RWPE2 (cell line): ENCODE measurements around the gene INO80.

Experiments used
- ATAC-seq: fragments of 200-7000 bp; cut with Tn5 transposase; 3 replicates; pipeline ENCODE4 v1.9.1; 2021; ENCODE audit warnings: low read depth
- DNase-seq: peaks from one replicate; pipeline ENCODE4 v3.0.0-alpha.2; 2020; ENCODE audit warnings: low spot score
- H3K27ac ChIP-seq: fragments of 450-650 bp; 2 replicates; pipeline ENCODE4 v1.5.1; 2017; ENCODE audit warnings: mild to moderate bottlenecking; ENCODE audit not compliant: poor library complexity, severe bottlenecking
- H3K27me3 ChIP-seq: fragments of 250-450 bp; sonication (Bioruptor Pico); 2 replicates; pipeline ENCODE4 v1.5.1; 2021; ENCODE audit warnings: mild to moderate bottlenecking, moderate library complexity; ENCODE audit not compliant: insufficient read depth, poor library complexity, severe bottlenecking
- H3K36me3 ChIP-seq: fragments of 250-450 bp; sonication (Bioruptor Pico); 2 replicates; pipeline ENCODE4 v1.5.1; 2020; ENCODE audit warnings: low read depth, mild to moderate bottlenecking, moderate library complexity
- H3K4me1 ChIP-seq: fragments of 250-450 bp; sonication (Bioruptor Pico); 2 replicates; pipeline ENCODE4 v1.5.1; 2021; ENCODE audit warnings: mild to moderate bottlenecking, moderate library complexity; ENCODE audit not compliant: insufficient read depth, poor library complexity, severe bottlenecking
- H3K4me3 ChIP-seq: fragments of 250-450 bp; sonication (Bioruptor Pico); 2 replicates; pipeline ENCODE4 v1.5.1; 2021; ENCODE audit warnings: mild to moderate bottlenecking, moderate library complexity; ENCODE audit not compliant: severe bottlenecking
- H3K9me3 ChIP-seq: fragments of 250-450 bp; sonication (Bioruptor Pico); 2 replicates; pipeline ENCODE4 v1.5.1; 2021; ENCODE audit warnings: mild to moderate bottlenecking, moderate library complexity; ENCODE audit not compliant: severe bottlenecking
- CTCF ChIP-seq: fragments of 450-650 bp; IDR thresholded peaks from one replicate; pipeline ENCODE4 v1.5.1; 2017; ENCODE audit warnings: mild to moderate bottlenecking, moderate library complexity; ENCODE audit not compliant: poor library complexity, severe bottlenecking

The INO80 gene

GRCh38 chr15:40991355-40991754 is 124.7 kb downstream of the INO80 start:
- ATAC-seq (no peak), DNase-seq (no peak)
- no peaks in the 10 kb centered on the region for H3K4me1 ChIP-seq
- no peaks in the 10 kb centered on the region for H3K27me3 ChIP-seq
- no peak overlapping the region for H3K4me3 ChIP-seq
- TF ChIP-seq CTCF: no peak
- H3K36me3 ChIP-seq: peaks cover 88% of the 10 kb centered on the region
- H3K27ac ChIP-seq: no peak overlapping the region
- no peaks in the 10 kb centered on the region for H3K9me3 ChIP-seq

GRCh38 chr15:40990789-40991188 is 125.3 kb downstream of the INO80 start:
- Histone ChIP-seq H3K27ac (no peak overlapping the region), H3K4me1 (no peaks in the 10 kb centered on the region), H3K27me3 (no peaks in the 10 kb centered on the region), H3K9me3 (no peaks in the 10 kb centered on the region), H3K4me3 (no peak overlapping the region), H3K36me3 (peaks cover 88% of the 10 kb centered on the region)
- DNase-seq (no peak), ATAC-seq (no peak)
- no peak for TF ChIP-seq CTCF

- TF ChIP-seq CTCF: no peak
- H3K36me3 ChIP-seq: peaks cover 88% of the 10 kb centered on the region
- no peak for ATAC-seq
These were observed 126.0 kb downstream of the INO80 start for GRCh38 chr15:40990080-40990479.

GRCh38 chr15:40988156-40988555 is 127.9 kb downstream of the INO80 start:
- Histone ChIP-seq H3K36me3 (peaks cover 88% of the 10 kb centered on the region), H3K4me3 (no peak overlapping the region), H3K9me3 (no peaks in the 10 kb centered on the region), H3K27me3 (no peaks in the 10 kb centered on the region), H3K4me1 (no peaks in the 10 kb centered on the region), H3K27ac (no peak overlapping the region)
- TF ChIP-seq CTCF: no peak
- no peak for ATAC-seq
- DNase-seq: no peak

More at GRCh38 chr15:40990080-40990479, 126.0 kb downstream of the INO80 start:
- Histone ChIP-seq H3K27ac (no peak overlapping the region), H3K4me3 (no peak overlapping the region), H3K9me3 (no peaks in the 10 kb centered on the region), H3K27me3 (no peaks in the 10 kb centered on the region), H3K4me1 (no peaks in the 10 kb centered on the region)
- no peak for DNase-seq

GRCh38 chr15:40986820-40987219 is 129.3 kb downstream of the INO80 start:
- TF ChIP-seq CTCF: no peak
- H3K4me3 ChIP-seq: no peak overlapping the region
- no peak for ATAC-seq
- peaks cover 89% of the 10 kb centered on the region for H3K36me3 ChIP-seq
- no peaks in the 10 kb centered on the region for H3K9me3 ChIP-seq
- H3K27me3 ChIP-seq: no peaks in the 10 kb centered on the region
- H3K27ac ChIP-seq: no peak overlapping the region
- no peaks in the 10 kb centered on the region for H3K4me1 ChIP-seq
- no peak for DNase-seq
